Measurements from ENCODE around the gene SP2.
"Not testable (repeated sequence)": the region's sequence is repeated elsewhere in the genome, so short reads cannot be mapped to it uniquely, and the experiment has no call there.

Gene SP2

DNA sequence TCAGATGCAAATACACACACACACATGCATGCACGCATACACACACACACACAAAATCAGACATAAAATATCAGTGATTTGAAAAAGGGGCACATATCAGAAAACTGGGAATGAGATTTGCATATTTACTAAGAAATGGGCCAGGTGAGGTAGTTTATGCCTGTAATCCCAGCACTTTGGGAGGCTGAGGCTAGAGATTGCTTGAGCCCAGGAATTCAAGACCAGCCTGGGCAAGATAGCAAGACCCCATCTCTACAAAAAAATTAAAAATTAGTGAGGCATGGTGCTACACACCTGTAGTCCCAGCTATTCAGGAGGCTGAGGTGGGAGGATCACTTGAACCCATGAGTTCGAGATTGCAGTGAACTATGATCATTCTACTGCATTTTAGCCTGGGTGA is 23.0 kb downstream of the SP2 start:
- no peak for DNase-seq (ENCODE audit: low read depth)

DNA sequence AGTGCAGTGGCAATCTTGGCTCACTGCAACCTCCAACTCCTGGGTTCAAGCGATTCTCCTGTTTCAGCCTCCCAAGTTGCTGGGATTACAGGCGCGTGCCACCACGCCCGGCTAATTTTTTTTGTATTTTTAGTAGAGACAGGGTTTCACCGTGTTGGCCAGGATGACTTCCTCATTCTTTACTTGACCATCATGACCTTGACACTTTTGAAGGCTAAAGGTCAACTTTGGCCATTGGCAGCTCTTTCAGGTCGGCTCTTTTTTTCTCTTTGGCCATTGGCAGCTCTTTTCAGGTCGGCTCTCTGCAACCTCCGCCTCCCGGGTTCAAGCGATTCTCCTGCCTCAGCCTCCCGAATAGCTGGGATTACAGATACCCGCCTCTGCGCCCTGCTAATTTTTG is 23.9 kb downstream of the SP2 start:
- not testable (repeated sequence) for DNase-seq (ENCODE audit: low read depth)

DNA sequence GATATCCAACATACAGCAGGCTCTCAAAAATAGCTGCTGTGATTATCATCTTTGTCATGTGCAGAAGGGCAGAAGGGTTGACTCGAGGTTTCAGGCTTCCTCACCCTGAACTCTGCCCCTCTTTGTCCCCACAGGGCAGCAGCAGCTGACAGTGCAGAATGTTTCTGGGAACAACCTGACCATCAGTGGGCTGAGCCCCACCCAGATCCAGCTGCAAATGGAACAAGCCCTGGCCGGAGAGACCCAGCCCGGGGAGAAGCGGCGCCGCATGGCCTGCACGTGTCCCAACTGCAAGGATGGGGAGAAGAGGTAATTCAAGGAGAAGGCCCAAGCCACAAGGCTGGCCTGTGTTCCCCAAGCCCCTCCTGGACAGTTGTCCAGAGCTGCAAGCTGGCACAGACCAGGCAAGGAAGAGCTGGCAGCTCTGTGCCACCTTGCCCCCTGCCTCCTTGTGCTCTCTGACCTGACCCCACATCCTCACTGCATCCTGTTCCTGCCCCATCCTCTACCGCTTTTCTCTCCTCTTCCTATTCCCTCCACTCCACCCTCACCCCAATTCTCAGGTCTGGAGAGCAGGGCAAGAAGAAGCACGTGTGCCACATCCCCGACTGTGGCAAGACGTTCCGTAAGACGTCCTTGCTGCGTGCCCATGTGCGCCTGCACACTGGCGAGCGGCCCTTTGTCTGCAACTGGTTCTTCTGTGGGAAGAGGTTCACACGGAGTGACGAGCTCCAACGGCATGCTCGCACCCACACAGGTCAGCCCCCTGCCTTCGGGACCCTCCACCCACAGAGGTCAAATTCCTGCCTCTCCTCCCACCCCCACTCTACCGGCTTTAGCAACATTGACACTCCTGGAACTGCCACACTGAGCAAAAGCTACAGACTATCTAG is 29.0 kb downstream of the SP2 start:
- DNase-seq (ENCODE audit: low read depth) = no peak

DNA sequence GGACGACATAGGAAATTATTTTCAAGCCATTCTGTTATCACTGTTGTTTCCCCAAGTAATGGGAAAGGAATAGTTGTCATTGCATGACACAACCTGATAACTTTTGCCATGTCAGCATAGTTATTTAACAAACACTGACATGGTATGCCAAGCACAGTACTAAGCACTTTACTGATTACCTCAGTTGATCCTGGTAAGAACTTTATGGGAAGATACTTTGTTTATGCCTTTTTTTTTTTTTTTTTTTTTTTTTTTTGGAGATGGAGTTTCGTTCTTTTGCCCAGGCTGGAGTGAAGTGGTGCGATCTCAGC is 29.6 kb downstream of the SP2 start:
- DNase-seq (ENCODE audit: low read depth) = no peak

- DNase-seq (ENCODE audit: low read depth) = no peak
Measured at GRCh38 chr17:47927821-47928400, 31.9 kb downstream of the SP2 start.

DNA sequence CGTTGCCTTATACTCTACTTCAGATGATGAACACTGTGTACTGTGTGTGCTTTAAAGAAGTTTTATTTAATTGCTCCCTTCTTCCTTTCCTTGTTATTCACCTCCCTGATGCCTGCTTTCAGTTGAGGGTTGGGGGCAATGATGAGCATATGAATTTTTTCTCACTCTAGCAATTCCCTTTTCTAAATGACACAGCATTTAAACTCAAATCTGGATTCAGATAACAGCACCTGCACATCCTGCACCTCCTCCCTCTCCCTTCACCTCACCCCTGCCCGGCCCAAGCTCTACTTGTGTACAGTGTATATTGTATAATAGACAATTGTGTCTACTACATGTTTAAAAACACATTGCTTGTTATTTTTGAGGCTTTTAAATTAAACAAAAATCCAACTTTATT is 32.4 kb downstream of the SP2 start:
- DNase-seq (ENCODE audit: low read depth) = no peak

GRCh38 chr17:47929218-47930000 is 33.4 kb downstream of the SP2 start:
- DNase-seq (ENCODE audit: low read depth) = no peak

DNA sequence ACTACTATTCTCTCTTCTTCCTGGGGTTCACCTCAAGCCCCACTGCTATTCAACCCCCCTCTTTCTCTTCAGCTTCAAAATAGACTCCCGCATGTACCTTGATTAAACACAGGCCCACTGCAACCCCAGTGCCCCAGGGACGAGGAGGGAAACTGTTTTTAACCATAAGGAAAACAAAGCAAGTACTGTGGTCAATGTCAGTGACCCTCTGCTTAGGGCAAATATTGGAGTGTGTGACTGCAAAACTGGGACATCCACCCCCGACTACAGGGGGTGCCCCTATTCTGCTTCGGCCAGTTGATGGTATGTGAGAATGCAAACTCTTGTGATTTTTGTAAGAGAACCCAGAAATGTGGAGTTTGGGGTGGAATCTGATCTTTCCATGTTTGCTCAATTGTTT is 35.8 kb downstream of the SP2 start:
- DNase-seq (ENCODE audit: low read depth) = no peak

DNA sequence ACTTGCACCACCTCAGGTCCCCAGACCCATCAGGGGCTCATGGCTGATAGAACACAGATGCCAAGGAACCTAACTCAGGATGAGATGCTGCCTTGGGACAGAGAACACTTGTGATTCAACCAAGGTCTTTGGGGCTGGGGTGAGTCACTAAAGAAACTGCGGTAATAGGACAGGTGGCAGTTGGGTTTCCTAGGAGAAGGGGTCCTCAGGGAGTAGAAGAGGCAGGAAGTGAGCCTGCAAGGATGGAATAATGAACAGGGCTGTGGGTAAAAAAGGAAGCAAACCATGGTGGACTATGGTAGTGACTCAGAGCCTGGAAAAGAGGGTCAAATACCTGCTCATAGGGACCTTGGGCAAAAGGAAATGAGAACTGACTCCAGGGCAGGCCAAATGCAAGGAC is 38.8 kb downstream of the SP2 start:
- no peak for DNase-seq (ENCODE audit: low read depth)

GRCh38 chr17:47935468-47935867 is 39.4 kb downstream of the SP2 start:
- not testable (repeated sequence) for DNase-seq (ENCODE audit: low read depth)

DNA sequence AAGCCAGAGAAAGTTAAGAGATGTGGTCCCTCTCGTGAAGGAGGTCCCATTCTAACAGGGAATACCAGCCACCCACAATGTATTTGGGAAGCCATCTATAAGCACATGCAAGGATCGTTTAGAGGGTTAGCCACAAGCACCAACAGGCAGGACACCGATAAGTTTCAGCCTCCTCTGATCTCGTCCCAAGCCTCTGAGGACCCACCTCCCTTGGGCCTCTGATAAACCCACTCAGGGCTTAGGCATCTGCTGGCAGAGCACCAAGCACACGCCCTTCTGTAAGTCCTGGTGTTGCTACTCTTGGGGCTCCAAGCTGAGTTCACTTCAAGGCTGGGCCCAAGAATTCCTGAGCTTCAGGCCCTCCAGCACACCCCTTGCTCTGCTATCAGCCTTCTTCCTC is 39.9 kb downstream of the SP2 start:
- DNase-seq (ENCODE audit: low read depth) = no peak

GRCh38 chr17:47937941-47938340 is 41.9 kb downstream of the SP2 start:
- no peak for DNase-seq (ENCODE audit: low read depth)

- DNase-seq (ENCODE audit: low read depth) = peak; percentile 90
Measured at GRCh38 chr17:47941246-47942095, 45.4 kb downstream of the SP2 start, which contains the start of gene PNPO. PNPO (plus strand) TSS chr17:47941571; CDS start chr17:47941676, 105 bp downstream.

DNA sequence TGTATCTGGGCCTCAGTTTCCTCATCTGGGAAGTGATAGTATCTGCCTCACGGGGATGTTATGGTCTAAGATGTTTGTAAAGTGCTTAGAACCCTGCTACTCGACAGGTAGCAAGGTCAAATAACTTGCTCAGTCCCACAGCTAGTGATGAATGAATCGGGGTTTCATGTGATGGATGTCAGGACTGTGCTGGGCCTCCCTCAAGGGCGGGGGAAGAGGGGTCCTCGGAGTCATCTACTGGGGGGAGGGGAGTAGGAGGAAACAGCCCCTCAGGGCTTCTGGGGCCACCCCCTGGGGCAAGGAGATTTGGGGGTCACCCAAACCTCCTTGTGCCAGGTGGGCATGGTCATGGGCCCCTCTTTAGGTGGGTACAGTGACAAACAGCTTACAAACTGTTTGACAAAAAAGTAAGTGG is 46.1 kb downstream of the SP2 start:
- no peak for DNase-seq (ENCODE audit: low read depth)

- DNase-seq (ENCODE audit: low read depth) = no peak
Measured at GRCh38 chr17:47942568-47942967, 46.5 kb downstream of the SP2 start.

GRCh38 chr17:47945080-47945479 is 49.0 kb downstream of the SP2 start:
- no peak for DNase-seq (ENCODE audit: low read depth)

- DNase-seq (ENCODE audit: low read depth) = no peak
Measured at GRCh38 chr17:47945529-47946508, 49.8 kb downstream of the SP2 start.

- no peak for DNase-seq (ENCODE audit: low read depth)
Measured at GRCh38 chr17:47946516-47946915, 50.5 kb downstream of the SP2 start.

DNA sequence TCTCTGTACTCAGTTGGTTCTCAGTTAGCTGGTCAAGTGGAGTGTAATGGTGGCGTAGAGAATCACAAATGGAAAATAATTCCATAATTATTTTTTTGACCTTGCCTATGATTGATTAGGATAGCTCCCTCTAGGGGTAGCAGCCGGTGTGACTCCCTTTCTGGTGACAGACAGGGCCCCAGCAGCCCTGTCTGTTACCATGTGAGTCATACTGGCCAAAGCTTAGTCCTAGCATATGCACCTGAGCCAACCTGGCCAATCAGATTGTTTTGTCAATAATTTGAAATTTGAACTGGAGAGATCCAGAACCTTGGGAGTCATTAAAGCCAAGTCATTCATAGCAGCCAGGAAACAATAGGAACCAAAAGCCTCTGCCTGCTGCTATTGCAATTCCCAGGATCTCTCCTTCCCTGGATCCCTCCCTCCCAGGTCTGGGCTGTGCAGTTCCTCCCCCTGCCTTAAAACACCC is 50.9 kb downstream of the SP2 start:
- DNase-seq (ENCODE audit: low read depth) = peak; percentile 50

GRCh38 chr17:47948706-47949196 is 52.7 kb downstream of the SP2 start:
- DNase-seq (ENCODE audit: low read depth) = no peak

Data from stimulated activated CD8-positive, alpha-beta memory T cell treated with anti-CD3 and anti-CD28 coated beads, Interleukin-12 subunit alpha, Interleukin-12 subunit beta, amount 100 ng/mL, for 1 hour (primary cell).